CD4-positive, alpha-beta T cell treated with Interleukin-12 subunit alpha and Interleukin-12 subunit beta, for 1 hour (primary cell): ENCODE data around the gene LBHD2.
A peak's percentile ranks its signal among the peaks of the same experiment; 100 is the strongest.
"Not testable (repeated sequence)": the region's sequence is repeated elsewhere in the genome, so short reads cannot be mapped to it uniquely, and the experiment has no call there.

ENCODE experiments used
- DNase-seq: peaks from one replicate; pipeline ENCODE4 v3.0.0-alpha.2; 2020

Gene LBHD2

GRCh38 chr14:103107455-103107854, 23.4 kb downstream of the LBHD2 start:
- no peak for DNase-seq

- no peak for DNase-seq
Measured at GRCh38 chr14:103107941-103108748, 24.1 kb downstream of the LBHD2 start.

GRCh38 chr14:103108749-103109207, 24.8 kb downstream of the LBHD2 start:
- DNase-seq: no peak

GRCh38 chr14:103109535-103110441, 25.8 kb downstream of the LBHD2 start:
- DNase-seq: no peak

GRCh38 chr14:103110681-103111231, 26.7 kb downstream of the LBHD2 start:
- DNase-seq: no peak

GRCh38 chr14:103111232-103111868, 27.3 kb downstream of the LBHD2 start:
- DNase-seq: no peak

- DNase-seq: no peak
Measured at GRCh38 chr14:103112400-103113243, 28.6 kb downstream of the LBHD2 start.

GRCh38 chr14:103113303-103113702, 29.3 kb downstream of the LBHD2 start:
- DNase-seq: no peak

- no peak for DNase-seq
Measured at GRCh38 chr14:103113774-103114173, 29.8 kb downstream of the LBHD2 start.

- DNase-seq: not testable (repeated sequence)
Measured at GRCh38 chr14:103115086-103115679, 31.2 kb downstream of the LBHD2 start.

- DNase-seq: no peak
Measured at GRCh38 chr14:103115845-103116572, 32.0 kb downstream of the LBHD2 start.

- no peak for DNase-seq
Measured at GRCh38 chr14:103116636-103117035, 32.6 kb downstream of the LBHD2 start.

- DNase-seq: not testable (repeated sequence)
Measured at GRCh38 chr14:103117499-103117898, 33.5 kb downstream of the LBHD2 start.

GRCh38 chr14:103118018-103118662, 34.1 kb downstream of the LBHD2 start:
- DNase-seq: no peak

GRCh38 chr14:103118663-103119404, 34.8 kb downstream of the LBHD2 start:
- peak; percentile 33 for DNase-seq

GRCh38 chr14:103119527-103119926, 35.5 kb downstream of the LBHD2 start:
- not testable (repeated sequence) for DNase-seq

- DNase-seq: no peak
Measured at GRCh38 chr14:103121121-103121845, 37.3 kb downstream of the LBHD2 start.

- DNase-seq: peak; percentile 18
Measured at GRCh38 chr14:103121846-103122584, 38.0 kb downstream of the LBHD2 start.
